ENCODE results near the gene LEMD1.

The LEMD1 gene

GRCh38 chr1:205440121-205440475 is 18.2 kb upstream of the LEMD1 start:
- TF ChIP-seq, protein P1, sequence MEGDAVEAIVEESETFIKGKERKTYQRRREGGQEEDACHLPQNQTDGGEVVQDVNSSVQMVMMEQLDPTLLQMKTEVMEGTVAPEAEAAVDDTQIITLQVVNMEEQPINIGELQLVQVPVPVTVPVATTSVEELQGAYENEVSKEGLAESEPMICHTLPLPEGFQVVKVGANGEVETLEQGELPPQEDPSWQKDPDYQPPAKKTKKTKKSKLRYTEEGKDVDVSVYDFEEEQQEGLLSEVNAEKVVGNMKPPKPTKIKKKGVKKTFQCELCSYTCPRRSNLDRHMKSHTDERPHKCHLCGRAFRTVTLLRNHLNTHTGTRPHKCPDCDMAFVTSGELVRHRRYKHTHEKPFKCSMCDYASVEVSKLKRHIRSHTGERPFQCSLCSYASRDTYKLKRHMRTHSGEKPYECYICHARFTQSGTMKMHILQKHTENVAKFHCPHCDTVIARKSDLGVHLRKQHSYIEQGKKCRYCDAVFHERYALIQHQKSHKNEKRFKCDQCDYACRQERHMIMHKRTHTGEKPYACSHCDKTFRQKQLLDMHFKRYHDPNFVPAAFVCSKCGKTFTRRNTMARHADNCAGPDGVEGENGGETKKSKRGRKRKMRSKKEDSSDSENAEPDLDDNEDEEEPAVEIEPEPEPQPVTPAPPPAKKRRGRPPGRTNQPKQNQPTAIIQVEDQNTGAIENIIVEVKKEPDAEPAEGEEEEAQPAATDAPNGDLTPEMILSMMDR (conservative IDR thresholded peaks at IDR 0.05; ENCODE audit: low read depth, low read length) = no peak
- H3K9ac ChIP-seq = peak overlapping the region; percentile 40; the same call in 1 of the 2 replicates
- H3K4me3 ChIP-seq (IDR thresholded peaks at IDR 0.05; ENCODE audit: insufficient read depth, low read depth, low read length) = peak overlapping the region; percentile 74
- peaks cover 6% of the 10 kb centered on the region; the same call in 1 of the 2 replicates for H3K27me3 ChIP-seq (ENCODE audit: insufficient read depth, low read depth)
- H3K4me1 ChIP-seq (ENCODE audit: low read depth, poor library complexity, severe bottlenecking) = peaks cover 56% of the 10 kb centered on the region
- peak overlapping the region; percentile 80 for H2AFZ ChIP-seq (ENCODE audit: low read depth)
- no peaks in the 10 kb centered on the region for H4K20me1 ChIP-seq (ENCODE audit: insufficient read depth)
- peak overlapping the region; percentile 59 for H3K27ac ChIP-seq
- H3K36me3 ChIP-seq (ENCODE audit: insufficient read depth) = no peaks in the 10 kb centered on the region
- H3K79me2 ChIP-seq (ENCODE audit: insufficient read depth, low read depth) = no peaks in the 10 kb centered on the region
- peak overlapping the region; percentile 89 for H3K4me2 ChIP-seq

DNA sequence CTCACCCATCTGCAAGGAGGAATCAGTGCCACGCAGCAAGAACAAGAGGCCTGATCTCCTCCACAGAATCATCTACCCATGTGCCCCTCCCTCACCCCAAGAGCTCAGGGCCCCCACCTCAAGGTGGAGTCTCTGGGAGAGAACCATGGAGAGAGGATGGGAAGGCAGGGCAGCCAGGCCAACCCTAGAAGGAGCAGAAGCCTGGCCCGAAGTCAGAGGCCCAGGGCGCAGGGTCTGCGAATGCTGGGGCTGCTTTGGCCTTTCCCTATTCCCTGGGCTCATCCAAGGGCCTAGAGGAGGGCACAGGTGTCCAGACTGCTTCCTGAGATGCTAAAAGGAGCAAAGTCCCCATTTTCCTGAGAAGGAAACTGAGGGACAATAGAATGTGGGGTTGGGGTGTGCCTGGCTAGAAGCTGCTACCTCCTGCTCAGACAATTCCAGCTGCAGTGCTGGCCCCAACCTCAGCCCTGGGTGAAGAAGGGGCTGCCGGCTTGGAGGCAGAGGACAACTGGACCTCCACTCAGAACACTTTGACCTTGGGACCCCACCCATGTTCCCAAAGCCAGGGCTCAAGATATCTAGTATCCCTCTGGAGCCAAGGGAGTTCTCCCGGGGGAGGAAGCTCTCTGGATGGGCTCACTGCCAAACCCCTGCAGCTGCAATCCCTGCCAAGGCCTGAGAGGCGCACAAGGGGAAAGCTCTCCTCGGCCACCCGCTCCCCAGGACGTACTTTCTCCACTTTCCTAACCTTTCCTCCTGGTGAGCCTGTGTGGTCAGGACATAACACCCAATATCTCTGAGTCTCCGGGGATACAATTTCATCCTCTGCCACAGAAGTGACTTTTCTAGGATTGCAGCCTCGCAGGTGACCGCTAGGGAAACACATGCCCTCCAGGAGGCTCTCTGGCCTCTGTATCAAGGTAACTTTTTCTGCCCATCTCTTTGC is 16.6 kb upstream of the LEMD1 start:
- Histone ChIP-seq H3K27ac (no peak overlapping the region), H3K79me2 (ENCODE audit: insufficient read depth, low read depth) (no peaks in the 10 kb centered on the region), H3K4me2 (no peak overlapping the region), H3K4me1 (ENCODE audit: low read depth, poor library complexity, severe bottlenecking) (peaks cover 70% of the 10 kb centered on the region), H4K20me1 (ENCODE audit: insufficient read depth) (no peaks in the 10 kb centered on the region), H3K27me3 (ENCODE audit: insufficient read depth, low read depth) (peaks cover 6% of the 10 kb centered on the region; the same call in 1 of the 2 replicates), H2AFZ (ENCODE audit: low read depth) (no peak overlapping the region), H3K4me3 (IDR thresholded peaks at IDR 0.05; ENCODE audit: insufficient read depth, low read depth, low read length) (no peak overlapping the region), H3K9ac (no peak overlapping the region), H3K36me3 (ENCODE audit: insufficient read depth) (no peaks in the 10 kb centered on the region)
- TF ChIP-seq, protein P1 (conservative IDR thresholded peaks at IDR 0.05; ENCODE audit: low read depth, low read length) = no peak

DNA sequence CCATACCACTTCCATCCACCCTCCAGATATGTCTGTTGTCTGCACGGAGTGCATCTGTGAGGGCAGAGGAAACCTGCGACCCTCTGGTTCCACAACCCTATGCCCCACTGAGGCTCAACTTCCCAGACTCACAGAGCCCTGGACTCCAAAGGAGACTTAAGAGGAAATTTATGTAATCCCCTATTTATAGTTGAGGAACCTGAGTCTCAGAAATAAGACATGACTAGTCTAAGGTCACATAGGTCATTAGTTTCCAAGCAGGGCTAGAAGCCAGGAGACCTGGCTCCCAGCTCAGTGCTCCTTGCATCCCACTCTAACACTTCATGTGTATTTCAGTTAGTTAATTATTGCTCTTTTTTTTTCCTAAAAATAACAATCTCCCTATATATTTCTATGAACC is 15.7 kb upstream of the LEMD1 start:
- H3K4me3 ChIP-seq (IDR thresholded peaks at IDR 0.05; ENCODE audit: insufficient read depth, low read depth, low read length) = no peak overlapping the region
- TF ChIP-seq, protein P1 (conservative IDR thresholded peaks at IDR 0.05; ENCODE audit: low read depth, low read length) = no peak
- H3K4me1 ChIP-seq (ENCODE audit: low read depth, poor library complexity, severe bottlenecking) = peaks cover 70% of the 10 kb centered on the region
- no peaks in the 10 kb centered on the region for H3K36me3 ChIP-seq (ENCODE audit: insufficient read depth)
- no peak overlapping the region for H3K4me2 ChIP-seq
- no peak overlapping the region for H2AFZ ChIP-seq (ENCODE audit: low read depth)
- peaks cover 6% of the 10 kb centered on the region; the same call in 1 of the 2 replicates for H3K27me3 ChIP-seq (ENCODE audit: insufficient read depth, low read depth)
- H4K20me1 ChIP-seq (ENCODE audit: insufficient read depth) = no peaks in the 10 kb centered on the region
- H3K27ac ChIP-seq = no peak overlapping the region
- no peak overlapping the region for H3K9ac ChIP-seq
- H3K79me2 ChIP-seq (ENCODE audit: insufficient read depth, low read depth) = no peaks in the 10 kb centered on the region

DNA sequence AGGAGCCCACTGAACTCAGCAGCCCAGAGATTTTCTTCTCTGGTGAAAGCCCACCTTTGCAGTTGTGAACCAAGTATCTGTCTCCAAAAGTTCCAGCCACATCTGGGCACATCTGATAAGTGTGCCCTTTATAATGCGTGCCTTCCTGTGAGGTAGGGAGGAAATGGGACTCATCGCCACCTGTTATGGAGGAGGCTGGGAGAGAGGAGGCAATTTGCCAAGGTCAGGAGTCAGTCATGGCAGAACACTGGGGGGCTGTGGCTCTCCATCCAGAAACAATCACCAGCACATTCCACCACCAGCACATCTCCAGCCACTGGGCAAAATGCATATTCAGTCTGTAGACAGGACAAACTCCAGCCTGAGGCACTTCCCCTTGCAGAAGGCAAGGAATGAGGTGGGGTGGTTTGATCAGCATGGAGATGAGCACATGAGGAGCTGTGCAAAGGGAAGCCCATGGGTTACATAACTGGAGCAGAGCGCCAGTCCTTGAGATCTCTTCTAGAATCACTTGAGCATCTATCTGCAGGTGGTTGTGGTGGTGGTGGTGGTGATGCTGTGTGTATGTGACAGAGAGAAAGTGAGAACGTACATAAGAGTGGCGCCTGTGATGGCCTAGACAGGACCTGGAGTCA is 15.0 kb upstream of the LEMD1 start:
- no peaks in the 10 kb centered on the region for H3K79me2 ChIP-seq (ENCODE audit: insufficient read depth, low read depth)
- H3K9ac ChIP-seq = no peak overlapping the region
- H3K4me3 ChIP-seq (IDR thresholded peaks at IDR 0.05; ENCODE audit: insufficient read depth, low read depth, low read length) = no peak overlapping the region
- peaks cover 6% of the 10 kb centered on the region; the same call in 1 of the 2 replicates for H3K27me3 ChIP-seq (ENCODE audit: insufficient read depth, low read depth)
- no peak overlapping the region for H3K27ac ChIP-seq
- H3K4me2 ChIP-seq = no peak overlapping the region
- TF ChIP-seq, protein P1 (conservative IDR thresholded peaks at IDR 0.05; ENCODE audit: low read depth, low read length) = no peak
- H3K4me1 ChIP-seq (ENCODE audit: low read depth, poor library complexity, severe bottlenecking) = peaks cover 65% of the 10 kb centered on the region
- H3K36me3 ChIP-seq (ENCODE audit: insufficient read depth) = no peaks in the 10 kb centered on the region
- no peak overlapping the region for H2AFZ ChIP-seq (ENCODE audit: low read depth)
- H4K20me1 ChIP-seq (ENCODE audit: insufficient read depth) = no peaks in the 10 kb centered on the region

Measured in KMS-11 (cell line).